MM.1S (cell line): ENCODE data around the gene SEMA3E.
"Not testable (repeated sequence)": the region's sequence is repeated elsewhere in the genome, so short reads cannot be mapped to it uniquely, and the experiment has no call there.

ENCODE experiments used
- DNase-seq: peaks from one replicate; pipeline ENCODE4 v3.0.0-alpha.2; 2015
- H2AFZ ChIP-seq: fragments of 300-600 bp; sonication (generic); 2 replicates; pipeline ENCODE4 v1.6.0; 2016; ENCODE audit warnings: antibody characterized with exemption, low read length
- H3F3A ChIP-seq: fragments of 300-600 bp; sonication (generic); 2 replicates; pipeline ENCODE4 v1.6.1; 2016; ENCODE audit warnings: mild to moderate bottlenecking, antibody characterized with exemption, low read length, moderate library complexity, mixed read lengths; ENCODE audit not compliant: insufficient read depth
- H3K27ac ChIP-seq: fragments of 300-600 bp; sonication (generic); 2 replicates; pipeline ENCODE4 v1.5.1; 2016; ENCODE audit warnings: mild to moderate bottlenecking, low read length
- H3K27me3 ChIP-seq: fragments of 300-600 bp; sonication (generic); replicated peaks from 2 replicates; pipeline ENCODE4 v1.6.0; 2016; ENCODE audit warnings: low read length; ENCODE audit not compliant: insufficient read depth
- H3K36me3 ChIP-seq: fragments of 300-600 bp; sonication (generic); replicated peaks from 2 replicates; pipeline ENCODE4 v1.6.1; 2016; ENCODE audit warnings: mild to moderate bottlenecking, low read length, mixed read lengths; ENCODE audit not compliant: insufficient read depth
- H3K4me1 ChIP-seq: fragments of 300-600 bp; sonication (generic); 2 replicates; pipeline ENCODE4 v1.6.1; 2016; ENCODE audit warnings: low read length, mixed read lengths
- H3K4me2 ChIP-seq: fragments of 300-600 bp; sonication (generic); 2 replicates; pipeline ENCODE4 v1.6.0; 2016; ENCODE audit warnings: low read depth, low read length
- H3K4me3 ChIP-seq: fragments of 300-600 bp; sonication (generic); 2 replicates; pipeline ENCODE4 v1.5.1; 2016; ENCODE audit warnings: low read length, mixed read lengths
- H3K79me2 ChIP-seq: fragments of 300-600 bp; sonication (generic); 2 replicates; pipeline ENCODE4 v1.6.1; 2016; ENCODE audit warnings: mixed run types, low read length, mixed read lengths
- H3K9ac ChIP-seq: fragments of 300-600 bp; sonication (generic); 2 replicates; pipeline ENCODE4 v1.6.1; 2016; ENCODE audit warnings: low read length, mixed read lengths
- H3K9me2 ChIP-seq: fragments of 300-600 bp; sonication (generic); replicated peaks from 2 replicates; pipeline ENCODE4 v1.6.1; 2016; ENCODE audit warnings: mild to moderate bottlenecking, low read length, mixed read lengths; ENCODE audit not compliant: insufficient read depth
- H3K9me3 ChIP-seq: fragments of 300-600 bp; sonication (generic); replicated peaks from 2 replicates; pipeline ENCODE4 v1.6.1; 2016; ENCODE audit warnings: mild to moderate bottlenecking, low read length, mixed read lengths; ENCODE audit not compliant: insufficient read depth
- H4K20me1 ChIP-seq: fragments of 300-600 bp; sonication (generic); 2 replicates; pipeline ENCODE4 v1.6.1; 2016; ENCODE audit warnings: mild to moderate bottlenecking, low read length, moderate library complexity, mixed read lengths; ENCODE audit not compliant: insufficient read depth
- EZH2 ChIP-seq: fragments of 300-600 bp; sonication (generic); optimal IDR thresholded peaks from 2 replicates; pipeline ENCODE3; 2017; ENCODE audit warnings: low read depth, mild to moderate bottlenecking, antibody characterized with exemption, low read length, mixed read lengths
- EZH2phosphoT487 ChIP-seq: fragments of 300-600 bp; sonication (generic); IDR thresholded peaks from 2 replicates; pipeline ENCODE4 v1.6.1; 2018; ENCODE audit warnings: antibody characterized with exemption, low read length
- TF ChIP-seq, protein P1 (sequence below): fragments of 300-600 bp; sonication (generic); IDR thresholded peaks from 2 replicates; pipeline ENCODE4 v1.5.1; 2016; ENCODE audit warnings: antibody characterized with exemption, low read length, mixed read lengths

The SEMA3E gene

DNA sequence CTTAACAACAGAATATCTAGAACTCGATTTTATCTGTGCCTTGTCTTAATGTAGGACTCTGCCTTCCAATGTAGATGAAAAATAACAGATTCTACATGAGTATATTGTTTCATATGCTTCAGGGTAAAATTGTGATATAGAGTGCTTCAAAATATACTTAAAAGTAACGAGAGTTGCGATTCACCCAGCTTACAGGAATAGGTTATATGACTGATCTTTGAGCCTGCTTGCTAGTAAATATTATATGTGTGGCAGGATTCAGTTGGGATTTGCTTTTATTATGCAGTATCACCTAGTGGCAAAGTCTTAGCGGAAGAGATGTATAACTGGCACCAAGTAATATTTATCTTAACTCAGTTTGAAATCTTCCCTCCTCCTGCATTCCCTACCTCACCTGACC is 183.3 kb downstream of the SEMA3E start:
- Histone ChIP-seq H3K9me2 (no peaks in the 10 kb centered on the region), H3F3A (peaks cover 5% of the 10 kb centered on the region; the same call in 1 of the 2 replicates), H3K36me3 (no peaks in the 10 kb centered on the region), H3K4me3 (no peak overlapping the region), H4K20me1 (no peaks in the 10 kb centered on the region), H3K9ac (no peak overlapping the region), H3K27ac (no peak overlapping the region), H3K9me3 (no peaks in the 10 kb centered on the region), H3K4me2 (no peak overlapping the region), H2AFZ (no peak overlapping the region), H3K79me2 (no peaks in the 10 kb centered on the region), H3K4me1 (no peaks in the 10 kb centered on the region; the same call in 1 of the 2 replicates), H3K27me3 (no peaks in the 10 kb centered on the region)
- TF ChIP-seq EZH2phosphoT487 (no peak), EZH2 (no peak)
- TF ChIP-seq, protein P1, sequence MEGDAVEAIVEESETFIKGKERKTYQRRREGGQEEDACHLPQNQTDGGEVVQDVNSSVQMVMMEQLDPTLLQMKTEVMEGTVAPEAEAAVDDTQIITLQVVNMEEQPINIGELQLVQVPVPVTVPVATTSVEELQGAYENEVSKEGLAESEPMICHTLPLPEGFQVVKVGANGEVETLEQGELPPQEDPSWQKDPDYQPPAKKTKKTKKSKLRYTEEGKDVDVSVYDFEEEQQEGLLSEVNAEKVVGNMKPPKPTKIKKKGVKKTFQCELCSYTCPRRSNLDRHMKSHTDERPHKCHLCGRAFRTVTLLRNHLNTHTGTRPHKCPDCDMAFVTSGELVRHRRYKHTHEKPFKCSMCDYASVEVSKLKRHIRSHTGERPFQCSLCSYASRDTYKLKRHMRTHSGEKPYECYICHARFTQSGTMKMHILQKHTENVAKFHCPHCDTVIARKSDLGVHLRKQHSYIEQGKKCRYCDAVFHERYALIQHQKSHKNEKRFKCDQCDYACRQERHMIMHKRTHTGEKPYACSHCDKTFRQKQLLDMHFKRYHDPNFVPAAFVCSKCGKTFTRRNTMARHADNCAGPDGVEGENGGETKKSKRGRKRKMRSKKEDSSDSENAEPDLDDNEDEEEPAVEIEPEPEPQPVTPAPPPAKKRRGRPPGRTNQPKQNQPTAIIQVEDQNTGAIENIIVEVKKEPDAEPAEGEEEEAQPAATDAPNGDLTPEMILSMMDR, result no peak
- DNase-seq, result no peak

DNA sequence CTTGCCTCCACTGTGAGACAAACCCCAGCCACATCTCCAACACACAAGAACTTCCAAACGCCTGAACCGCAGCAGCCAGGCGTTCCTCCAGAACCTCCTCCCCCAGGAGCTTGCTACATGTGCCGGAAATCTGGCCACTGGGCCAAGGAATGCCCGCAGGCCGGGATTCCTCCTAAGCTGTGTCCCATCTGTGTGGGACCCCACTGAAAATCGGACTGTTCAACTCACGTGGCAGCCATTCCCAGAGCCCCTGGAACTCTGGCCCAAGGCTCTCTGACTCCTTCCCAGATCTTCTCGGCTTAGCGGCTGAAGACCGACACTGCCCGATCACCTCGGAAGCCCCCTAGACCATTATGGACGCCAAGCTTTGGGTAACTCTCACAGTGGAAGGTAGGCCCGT is 187.1 kb downstream of the SEMA3E start:
- not testable (repeated sequence) for H3K4me1 ChIP-seq, H3K79me2 ChIP-seq, H3K27me3 ChIP-seq, H3K36me3 ChIP-seq, H4K20me1 ChIP-seq, DNase-seq, H2AFZ ChIP-seq, H3K9ac ChIP-seq, H3F3A ChIP-seq, H3K4me3 ChIP-seq, H3K9me2 ChIP-seq, H3K9me3 ChIP-seq, H3K27ac ChIP-seq, H3K4me2 ChIP-seq

DNA sequence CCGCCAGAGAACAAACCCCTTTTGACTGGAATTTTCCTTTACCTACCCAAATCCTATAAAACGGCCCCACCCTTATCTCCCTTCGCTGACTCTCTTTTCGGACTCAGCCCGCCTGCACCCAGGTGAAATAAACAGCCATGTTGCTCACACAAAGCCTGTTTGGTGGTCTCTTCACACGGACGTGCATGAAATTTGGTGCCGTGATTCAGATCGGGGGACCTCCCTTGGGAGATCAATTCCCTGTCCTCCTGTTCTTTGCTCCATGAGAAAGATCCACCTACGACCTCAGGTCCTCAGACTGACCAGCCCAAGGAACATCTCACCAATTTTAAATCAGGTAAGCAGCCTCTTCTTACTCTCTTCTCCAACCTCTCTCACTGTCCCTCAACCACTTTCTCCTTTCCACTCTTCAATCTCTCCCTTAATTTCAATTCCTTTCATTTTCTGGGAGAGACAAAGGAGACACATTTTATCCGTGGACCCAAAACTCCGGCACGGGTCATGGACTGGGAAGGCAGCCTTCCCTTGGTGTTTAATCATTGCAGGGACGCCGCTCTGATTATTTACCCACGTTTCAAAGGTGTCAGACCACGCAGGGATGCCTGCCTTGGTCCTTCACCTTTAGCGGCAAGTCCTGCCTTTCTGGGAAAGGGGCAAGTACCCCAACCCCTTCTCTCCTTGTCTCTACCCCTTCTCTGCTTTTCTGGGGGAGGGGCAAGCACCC is 188.8 kb downstream of the SEMA3E start:
- not testable (repeated sequence) for H3K36me3 ChIP-seq, H3K4me3 ChIP-seq, H3K79me2 ChIP-seq, H3K4me1 ChIP-seq, H3F3A ChIP-seq, H4K20me1 ChIP-seq, H3K9ac ChIP-seq, H3K27me3 ChIP-seq, H3K27ac ChIP-seq, H2AFZ ChIP-seq, H3K9me2 ChIP-seq, DNase-seq, H3K4me2 ChIP-seq, H3K9me3 ChIP-seq

DNA sequence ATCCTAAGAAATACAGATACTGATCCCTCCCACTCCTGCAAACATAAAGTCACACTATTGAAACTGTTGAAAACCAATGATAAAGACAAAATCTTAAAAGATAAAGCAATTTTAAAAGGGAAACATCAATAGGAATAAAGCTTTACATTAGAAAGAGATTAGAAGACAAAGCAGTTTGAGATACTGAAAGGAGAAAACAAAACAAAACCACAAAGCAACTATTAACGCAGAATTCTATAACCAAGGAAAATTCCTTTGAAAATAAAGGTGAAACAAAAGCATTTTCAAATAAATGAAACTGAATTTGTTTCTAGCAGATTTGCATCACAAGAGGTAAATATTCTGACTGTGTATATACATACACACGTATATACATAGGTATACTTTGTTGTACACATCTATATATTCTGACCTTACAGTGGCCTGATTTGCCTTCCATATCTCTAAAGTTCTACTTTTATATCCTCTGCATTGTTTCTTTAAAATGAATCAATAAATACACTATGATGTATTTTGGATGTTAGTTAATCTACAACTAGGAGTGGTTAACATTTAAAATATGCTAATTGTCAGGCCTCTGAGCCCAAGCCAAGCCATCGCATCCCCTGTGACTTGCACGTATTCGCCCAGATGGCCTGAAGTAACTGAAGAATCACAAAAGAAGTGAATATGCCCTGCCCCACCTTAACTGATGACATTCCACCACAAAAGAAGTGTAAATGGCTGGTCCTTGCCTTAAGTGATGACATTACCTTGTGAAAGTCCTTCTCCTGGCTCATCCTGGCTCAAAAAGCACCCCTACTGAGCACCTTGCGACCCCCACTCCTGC is 189.6 kb downstream of the SEMA3E start:
- not testable (repeated sequence) for H3K9me2 ChIP-seq, H3K9me3 ChIP-seq, H4K20me1 ChIP-seq, H3K36me3 ChIP-seq, H2AFZ ChIP-seq, H3K27ac ChIP-seq, H3K4me1 ChIP-seq, H3K27me3 ChIP-seq, H3F3A ChIP-seq, H3K79me2 ChIP-seq, DNase-seq, H3K9ac ChIP-seq, H3K4me3 ChIP-seq, H3K4me2 ChIP-seq
